VCaP (cell line): ENCODE data around the gene ARID1B.

Experiments used
- H3K27ac ChIP-seq: fragments of 450-650 bp; 2 replicates; pipeline ENCODE4 v1.5.1; 2017
- TF ChIP-seq, protein P1 (sequence below): fragments of 450-650 bp; conservative IDR thresholded peaks from 2 replicates; pipeline ENCODE4 v1.5.1; 2017; ENCODE audit warnings: mild to moderate bottlenecking, moderate library complexity

Gene ARID1B

GRCh38 chr6:157089258-157089657, 312.1 kb downstream of the ARID1B start:
- no peak overlapping the region for H3K27ac ChIP-seq
- TF ChIP-seq, protein P1, sequence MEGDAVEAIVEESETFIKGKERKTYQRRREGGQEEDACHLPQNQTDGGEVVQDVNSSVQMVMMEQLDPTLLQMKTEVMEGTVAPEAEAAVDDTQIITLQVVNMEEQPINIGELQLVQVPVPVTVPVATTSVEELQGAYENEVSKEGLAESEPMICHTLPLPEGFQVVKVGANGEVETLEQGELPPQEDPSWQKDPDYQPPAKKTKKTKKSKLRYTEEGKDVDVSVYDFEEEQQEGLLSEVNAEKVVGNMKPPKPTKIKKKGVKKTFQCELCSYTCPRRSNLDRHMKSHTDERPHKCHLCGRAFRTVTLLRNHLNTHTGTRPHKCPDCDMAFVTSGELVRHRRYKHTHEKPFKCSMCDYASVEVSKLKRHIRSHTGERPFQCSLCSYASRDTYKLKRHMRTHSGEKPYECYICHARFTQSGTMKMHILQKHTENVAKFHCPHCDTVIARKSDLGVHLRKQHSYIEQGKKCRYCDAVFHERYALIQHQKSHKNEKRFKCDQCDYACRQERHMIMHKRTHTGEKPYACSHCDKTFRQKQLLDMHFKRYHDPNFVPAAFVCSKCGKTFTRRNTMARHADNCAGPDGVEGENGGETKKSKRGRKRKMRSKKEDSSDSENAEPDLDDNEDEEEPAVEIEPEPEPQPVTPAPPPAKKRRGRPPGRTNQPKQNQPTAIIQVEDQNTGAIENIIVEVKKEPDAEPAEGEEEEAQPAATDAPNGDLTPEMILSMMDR = no peak

DNA sequence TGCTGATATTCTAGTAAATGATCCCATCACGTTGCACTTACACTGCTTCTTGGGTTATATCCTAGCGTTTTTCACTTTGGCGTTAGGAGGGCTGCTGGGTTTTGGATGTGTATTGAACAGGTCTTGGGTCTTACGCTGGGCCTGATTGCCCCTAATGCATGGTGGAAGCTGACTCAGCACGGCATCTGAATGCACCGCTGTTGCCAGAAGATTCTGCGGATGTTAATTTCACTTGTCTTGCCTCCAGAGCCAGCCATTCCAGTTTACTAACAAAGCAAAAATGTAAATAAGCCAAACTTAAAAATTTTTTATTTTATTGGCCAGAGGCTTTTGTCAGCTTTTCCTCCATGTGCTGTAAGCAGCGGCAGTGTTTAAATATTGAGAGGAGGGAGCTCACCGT, 312.7 kb downstream of the ARID1B start:
- H3K27ac ChIP-seq = no peak overlapping the region
- TF ChIP-seq, protein P1 = no peak

- TF ChIP-seq, protein P1 = no peak
- no peak overlapping the region for H3K27ac ChIP-seq
Measured at GRCh38 chr6:157090736-157091135, 313.6 kb downstream of the ARID1B start.

DNA sequence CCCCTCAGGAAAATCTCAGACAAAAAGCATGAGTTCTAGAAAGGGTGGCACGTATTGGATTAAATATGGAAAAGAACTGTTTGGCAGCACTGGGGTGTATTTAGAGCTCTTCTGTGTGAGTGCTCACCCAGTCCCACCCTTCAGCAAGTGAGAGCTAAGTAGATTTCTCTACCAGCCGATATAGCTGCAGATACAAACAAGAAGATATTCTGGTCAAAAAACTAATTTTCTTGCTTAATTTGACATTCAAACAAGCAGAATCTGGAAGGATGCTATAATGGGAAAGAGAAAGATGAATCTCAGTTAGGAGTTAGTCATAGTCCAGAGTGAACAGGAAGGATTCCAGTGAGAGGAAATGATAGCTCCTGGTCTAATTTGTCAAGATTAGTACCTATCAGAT, 314.1 kb downstream of the ARID1B start:
- H3K27ac ChIP-seq = no peak overlapping the region
- TF ChIP-seq, protein P1 = no peak

- TF ChIP-seq, protein P1 = no peak
- no peak overlapping the region for H3K27ac ChIP-seq
Measured at GRCh38 chr6:157091856-157092460, 314.8 kb downstream of the ARID1B start.

DNA sequence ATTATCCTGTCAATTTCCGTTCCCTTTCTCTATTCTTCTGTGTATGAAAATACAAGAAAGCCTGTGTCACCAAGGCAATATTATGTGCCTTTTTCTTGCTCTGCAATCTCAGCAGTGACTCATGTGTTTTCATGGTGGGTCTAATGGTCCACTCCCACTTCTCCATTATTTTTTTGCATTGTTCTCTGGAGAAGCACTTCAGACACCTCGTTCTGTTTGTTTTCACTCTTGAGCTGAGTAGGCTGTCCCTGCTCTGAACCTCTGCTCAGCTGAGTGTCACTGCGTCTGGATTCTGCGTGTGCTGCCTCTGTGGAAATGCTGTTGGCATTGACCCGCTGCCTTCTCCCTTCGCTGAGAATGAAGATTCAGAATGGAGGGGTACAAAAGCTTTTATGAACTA, 315.6 kb downstream of the ARID1B start:
- TF ChIP-seq, protein P1 = no peak
- H3K27ac ChIP-seq = no peak overlapping the region

GRCh38 chr6:157093536-157093935, 316.4 kb downstream of the ARID1B start:
- H3K27ac ChIP-seq = no peak overlapping the region
- TF ChIP-seq, protein P1 = no peak
